ENCODE results near the gene SLC2A2.

DNA sequence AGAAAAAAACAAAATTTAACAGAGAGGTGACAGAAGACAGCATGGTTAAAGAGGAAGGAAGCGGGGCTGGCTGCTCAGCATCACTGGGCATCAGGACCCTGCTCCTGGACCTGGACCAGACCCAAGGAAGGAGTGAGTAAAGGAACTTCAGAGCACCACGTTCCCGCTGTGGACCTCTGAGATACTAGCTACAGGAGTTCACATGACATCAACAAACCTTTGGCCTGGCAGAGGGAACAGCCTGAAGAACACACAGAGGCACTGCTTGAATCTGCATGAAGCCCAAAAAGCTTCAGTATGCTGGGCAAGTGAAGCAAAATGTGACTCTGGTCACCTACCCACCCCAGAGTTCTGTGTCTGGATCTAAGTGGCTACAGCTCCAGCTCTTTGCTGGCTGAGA lies 38.1 kb downstream of the SLC2A2 start:
- TF ChIP-seq, protein P1, sequence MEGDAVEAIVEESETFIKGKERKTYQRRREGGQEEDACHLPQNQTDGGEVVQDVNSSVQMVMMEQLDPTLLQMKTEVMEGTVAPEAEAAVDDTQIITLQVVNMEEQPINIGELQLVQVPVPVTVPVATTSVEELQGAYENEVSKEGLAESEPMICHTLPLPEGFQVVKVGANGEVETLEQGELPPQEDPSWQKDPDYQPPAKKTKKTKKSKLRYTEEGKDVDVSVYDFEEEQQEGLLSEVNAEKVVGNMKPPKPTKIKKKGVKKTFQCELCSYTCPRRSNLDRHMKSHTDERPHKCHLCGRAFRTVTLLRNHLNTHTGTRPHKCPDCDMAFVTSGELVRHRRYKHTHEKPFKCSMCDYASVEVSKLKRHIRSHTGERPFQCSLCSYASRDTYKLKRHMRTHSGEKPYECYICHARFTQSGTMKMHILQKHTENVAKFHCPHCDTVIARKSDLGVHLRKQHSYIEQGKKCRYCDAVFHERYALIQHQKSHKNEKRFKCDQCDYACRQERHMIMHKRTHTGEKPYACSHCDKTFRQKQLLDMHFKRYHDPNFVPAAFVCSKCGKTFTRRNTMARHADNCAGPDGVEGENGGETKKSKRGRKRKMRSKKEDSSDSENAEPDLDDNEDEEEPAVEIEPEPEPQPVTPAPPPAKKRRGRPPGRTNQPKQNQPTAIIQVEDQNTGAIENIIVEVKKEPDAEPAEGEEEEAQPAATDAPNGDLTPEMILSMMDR (conservative IDR thresholded peaks at IDR 0.05 in 1 of 2, IDR thresholded peaks at IDR 0.05 in 1 of 2; ENCODE audit: low read depth in 1 of 2, low read length in 2 of 2) = no peak
- no peak for TF ChIP-seq EZH2 (IDR thresholded peaks at IDR 0.05; ENCODE audit: low read length, missing control alignments)
